GM18870 (cell line): ENCODE data around the gene KLK3.

ENCODE experiments used
- ATAC-seq: cut with Tn5 transposase; IDR thresholded peaks from one replicate; pipeline ENCODE4 v1.9.1; 2021; ENCODE audit warnings: moderate library complexity; ENCODE audit not compliant: unreplicated experiment

KLK3 gene

DNA sequence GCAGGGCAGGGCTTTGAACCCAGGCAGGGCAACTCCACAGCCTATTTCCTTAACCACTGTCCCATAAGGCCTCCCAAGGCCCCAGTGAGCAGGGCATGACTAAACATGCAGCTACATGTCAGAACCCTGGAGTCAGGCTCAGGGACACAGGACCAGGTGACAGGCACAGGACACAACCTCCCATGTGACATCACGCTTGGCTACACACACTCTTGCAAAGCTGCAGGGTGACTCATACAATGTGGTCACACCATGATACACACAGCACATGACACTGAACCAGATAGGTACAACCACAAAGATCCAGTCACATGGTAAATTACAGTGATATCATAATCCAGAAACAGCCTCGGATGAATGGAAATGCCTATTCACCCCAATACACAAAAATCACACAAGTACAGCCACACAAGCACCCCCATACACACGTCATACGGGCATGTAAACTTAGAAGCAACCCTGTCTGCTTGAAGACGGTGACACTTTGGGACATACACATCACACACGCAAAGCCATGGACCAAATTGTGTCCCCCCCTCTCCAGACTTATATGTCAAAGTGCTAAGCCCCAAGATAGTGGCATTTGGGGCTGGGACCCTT lies 42.0 kb downstream of the KLK3 start:
- peak; percentile 85 for ATAC-seq

DNA sequence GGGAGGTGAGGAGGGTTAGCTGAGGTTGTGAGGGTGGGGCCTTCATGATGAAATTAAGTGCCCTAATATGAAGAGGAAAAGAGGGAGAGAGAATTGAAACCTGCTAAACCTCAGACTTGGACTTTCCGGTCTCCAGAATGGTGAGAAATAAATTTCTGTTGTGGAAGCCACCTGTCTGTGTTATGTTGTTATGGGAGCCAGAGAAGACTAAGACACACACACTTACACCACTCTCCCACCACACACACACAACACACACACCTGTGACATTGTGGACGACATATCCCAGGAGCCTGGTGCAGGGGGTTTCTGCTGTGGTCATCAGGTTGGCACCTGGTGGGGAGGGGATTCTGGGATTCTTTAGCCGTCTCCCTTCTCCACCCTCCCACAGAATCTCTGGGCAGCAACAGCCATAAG lies 42.5 kb downstream of the KLK3 start:
- ATAC-seq: peak; percentile 23

DNA sequence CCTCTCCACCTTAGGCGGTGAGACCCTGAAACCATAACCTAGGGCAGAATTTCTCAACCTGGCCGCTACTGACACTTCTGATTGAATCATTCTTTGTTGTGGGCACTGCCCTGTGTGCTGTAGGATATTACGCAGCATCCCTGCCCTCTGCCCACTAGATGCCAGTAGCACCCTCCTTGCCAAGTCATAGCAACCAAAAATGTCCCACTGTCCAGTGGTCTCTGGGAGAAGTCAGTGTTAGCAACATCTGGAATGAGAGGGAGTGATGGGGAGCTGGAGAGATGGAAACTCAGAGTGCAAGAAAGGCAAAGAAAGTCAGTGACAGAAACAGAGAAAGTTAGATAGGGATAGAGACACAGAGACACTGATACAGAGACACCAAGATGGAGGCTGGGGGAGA lies 42.9 kb downstream of the KLK3 start:
- ATAC-seq: no peak

DNA sequence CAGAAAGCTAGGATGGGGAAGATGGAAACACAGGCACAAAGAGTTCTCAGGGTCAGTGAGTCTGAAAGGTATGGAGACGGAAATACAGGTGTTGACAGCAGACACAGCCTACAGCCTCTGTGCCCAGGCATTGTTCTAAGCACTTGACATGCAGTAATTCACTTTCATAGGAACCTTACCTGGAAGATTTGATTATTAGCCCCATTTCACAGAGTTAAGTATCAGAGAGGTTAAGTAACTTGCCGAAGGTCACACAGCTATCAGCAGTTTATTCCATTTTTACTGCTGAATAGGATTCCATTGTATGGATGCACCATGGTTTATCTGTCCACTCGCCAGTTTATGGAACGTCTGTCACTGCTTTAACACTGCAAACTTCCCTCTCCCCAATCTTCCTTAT lies 43.3 kb downstream of the KLK3 start:
- ATAC-seq: no peak

DNA sequence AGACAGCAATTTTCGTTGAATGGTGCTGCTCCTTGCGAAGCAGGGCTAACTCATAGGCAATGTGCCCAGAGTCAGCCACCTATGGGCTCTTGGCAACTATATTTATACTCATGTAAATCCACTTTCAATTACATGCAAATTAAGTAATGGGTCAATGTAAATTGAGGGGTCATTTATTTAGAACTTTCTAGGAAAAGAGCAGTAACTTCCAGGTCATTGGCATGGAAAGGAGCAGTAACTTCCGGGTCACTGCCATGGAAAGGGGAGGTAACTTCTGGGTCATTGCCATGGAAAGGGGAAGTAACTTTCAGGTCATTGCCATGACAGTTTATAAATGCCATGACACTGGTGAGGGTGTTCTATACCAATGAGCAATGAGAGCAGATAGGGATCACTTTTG lies 44.9 kb downstream of the KLK3 start:
- no peak for ATAC-seq

DNA sequence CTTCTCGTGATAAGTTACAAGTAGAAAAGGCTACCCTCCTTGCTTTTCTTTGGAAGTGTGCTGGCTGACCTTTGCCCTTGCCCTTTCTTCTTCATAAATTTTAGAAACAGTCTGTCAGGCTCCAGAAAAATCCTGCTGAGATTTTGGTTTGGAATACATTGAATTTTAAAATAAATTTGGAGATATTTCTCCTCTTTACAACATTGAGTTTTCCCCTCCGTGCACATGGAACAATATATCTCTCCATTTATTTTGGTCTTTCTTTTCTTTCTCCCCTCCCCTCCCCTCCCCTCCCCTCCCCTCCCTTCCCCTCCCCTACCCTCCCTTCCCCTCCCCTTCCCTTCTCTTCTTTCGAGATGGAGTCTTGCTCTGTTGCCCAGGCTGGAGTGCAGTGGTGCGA lies 47.9 kb downstream of the KLK3 start:
- ATAC-seq: no peak

DNA sequence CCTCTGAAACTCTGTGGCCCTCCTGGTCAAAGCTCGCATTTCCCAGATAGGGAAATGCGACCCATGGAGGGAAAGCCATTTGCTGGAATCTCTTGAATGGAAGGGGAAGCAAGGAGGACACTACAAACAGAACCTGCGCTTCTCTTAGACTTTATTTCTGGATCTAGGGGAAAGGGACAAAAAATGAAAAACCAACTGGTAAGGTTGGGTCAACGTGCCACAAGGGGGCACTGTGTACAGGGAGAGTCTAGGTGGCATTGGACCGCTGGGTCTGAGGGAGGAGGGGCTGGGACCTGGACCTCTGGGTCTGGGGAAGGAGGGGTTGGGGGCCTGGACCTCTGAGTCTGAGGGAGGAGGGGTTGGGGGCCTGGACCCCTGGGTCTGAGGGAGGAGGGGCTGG lies 51.5 kb downstream of the KLK3 start:
- no peak for ATAC-seq

DNA sequence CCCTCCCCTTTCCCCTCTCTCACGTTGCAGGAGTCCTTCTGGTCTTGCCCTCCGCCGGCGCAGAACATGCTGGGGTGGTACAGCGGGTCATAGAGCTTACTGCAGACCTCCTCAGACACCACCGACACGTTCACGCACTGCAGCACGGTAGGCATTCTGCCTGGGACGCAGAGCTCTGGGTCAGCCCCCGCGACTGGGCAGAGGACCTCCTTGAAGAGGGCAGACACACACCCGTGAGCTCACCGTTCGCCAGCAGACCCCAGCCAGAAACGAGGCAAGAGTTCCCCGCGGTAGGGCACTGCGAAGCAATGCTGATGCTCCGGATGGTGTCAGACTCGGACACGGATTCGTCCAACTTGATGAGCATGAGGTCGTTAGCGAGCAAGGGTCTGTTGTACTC lies 53.6 kb downstream of the KLK3 start:
- no peak for ATAC-seq

DNA sequence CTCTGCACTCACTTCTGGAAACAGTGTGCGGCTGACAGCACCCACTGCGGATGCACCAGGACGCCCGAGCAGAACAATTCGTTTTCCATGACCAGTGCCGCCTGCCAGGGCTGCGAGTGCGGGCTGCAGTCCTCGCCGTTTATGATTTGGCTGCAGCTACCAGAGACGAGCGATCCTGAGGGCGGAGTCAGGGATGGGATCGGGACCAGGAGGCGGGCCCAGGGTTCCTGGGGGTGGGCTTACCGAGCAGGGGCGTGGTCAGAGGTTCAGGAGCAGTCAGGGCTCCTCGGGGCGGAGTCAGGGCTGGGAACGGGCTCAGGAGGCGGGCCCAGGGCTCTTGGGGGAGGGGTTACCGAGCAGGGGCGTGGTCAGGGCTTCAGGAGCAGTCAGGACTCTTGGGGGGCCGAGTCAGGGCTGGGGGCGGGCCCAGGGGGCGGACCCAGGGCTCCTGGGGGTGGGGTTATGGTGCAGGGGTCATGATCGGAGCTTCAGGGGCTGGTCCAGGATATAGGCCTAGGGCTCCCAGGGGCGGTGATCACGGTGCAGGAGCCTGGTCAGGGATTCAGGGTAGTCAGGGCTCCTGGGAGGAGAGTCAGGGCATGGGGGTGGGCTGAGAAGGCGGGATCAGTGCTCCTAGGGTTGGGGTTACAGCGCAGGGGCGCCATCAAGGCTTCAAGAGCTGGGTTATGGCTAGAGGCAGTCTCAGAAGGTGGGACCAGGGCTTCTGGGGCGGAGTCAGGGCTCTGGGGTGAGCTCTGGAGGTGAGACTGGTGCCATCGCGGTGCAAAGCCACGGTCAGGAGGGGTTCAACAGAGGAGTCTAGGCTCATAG lies 54.7 kb downstream of the KLK3 start:
- no peak for ATAC-seq
